Activated effector memory CD4-positive, alpha-beta T cell treated with Interleukin-2 at 50 U/mL for 16 hours (primary cell): Measurements from ENCODE around the gene CHKA.
"Not testable (repeated sequence)": the region's sequence is repeated elsewhere in the genome, so short reads cannot be mapped to it uniquely, and the experiment has no call there.

Source experiments
- DNase-seq: peaks from one replicate; pipeline ENCODE4 v3.0.0-alpha.2; 2020

Gene CHKA

DNA sequence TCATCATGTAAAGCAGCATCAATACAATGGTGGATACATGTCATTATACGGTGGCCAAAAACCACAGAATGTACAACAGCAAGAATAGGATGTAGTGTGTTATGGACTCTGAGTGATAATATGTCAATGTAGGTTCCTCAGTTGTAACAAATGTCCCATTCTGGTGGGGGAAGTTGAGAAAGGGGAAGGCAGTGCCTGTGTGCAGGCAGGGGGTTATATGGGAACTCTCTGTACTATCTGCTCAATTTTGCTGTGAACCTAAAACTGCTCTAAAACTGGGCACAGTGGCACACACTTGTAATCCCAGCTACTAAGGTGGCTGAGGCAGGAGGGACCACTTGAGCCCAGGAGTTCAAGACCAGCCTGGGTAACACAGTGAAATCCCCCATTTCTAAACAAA, 5.9 kb downstream of the CHKA start:
- no peak for DNase-seq

DNA sequence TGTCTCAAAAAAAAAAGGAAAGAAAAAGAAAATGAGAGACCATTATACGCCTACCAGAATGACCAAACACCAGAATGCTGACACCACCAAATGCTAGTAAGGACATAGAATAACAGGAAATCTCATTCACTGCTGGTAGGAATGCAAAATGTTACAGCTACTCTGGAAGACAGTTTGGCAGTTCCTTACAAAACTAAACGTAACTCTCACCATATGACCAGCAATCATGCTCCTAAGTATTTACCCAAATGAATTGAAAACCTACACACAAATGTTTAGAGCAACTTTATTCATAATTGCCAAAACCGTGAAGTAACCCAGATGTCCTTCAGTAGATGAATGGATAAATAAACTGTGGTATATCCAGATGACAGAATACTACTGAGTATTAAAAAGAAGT, 7.2 kb downstream of the CHKA start:
- no peak for DNase-seq

DNA sequence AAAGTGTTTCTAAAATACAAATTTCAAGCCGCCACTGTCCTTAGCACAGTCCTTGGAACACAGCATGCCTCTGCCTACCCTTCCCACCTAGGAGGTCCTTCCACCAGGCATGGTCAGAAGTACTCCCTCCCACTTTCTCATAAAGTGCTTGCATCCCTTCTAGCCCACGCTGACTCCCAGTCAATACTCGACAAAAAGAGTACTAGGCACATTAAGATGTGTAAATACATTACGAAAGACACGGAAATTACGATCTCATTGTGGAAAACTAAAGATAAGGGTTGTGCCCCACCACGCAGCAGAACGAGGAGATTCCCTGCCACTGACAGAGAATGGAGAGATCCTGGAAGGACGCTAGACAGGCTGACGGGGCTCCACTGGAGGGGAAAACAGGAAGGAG, 13.5 kb downstream of the CHKA start:
- no peak for DNase-seq

DNA sequence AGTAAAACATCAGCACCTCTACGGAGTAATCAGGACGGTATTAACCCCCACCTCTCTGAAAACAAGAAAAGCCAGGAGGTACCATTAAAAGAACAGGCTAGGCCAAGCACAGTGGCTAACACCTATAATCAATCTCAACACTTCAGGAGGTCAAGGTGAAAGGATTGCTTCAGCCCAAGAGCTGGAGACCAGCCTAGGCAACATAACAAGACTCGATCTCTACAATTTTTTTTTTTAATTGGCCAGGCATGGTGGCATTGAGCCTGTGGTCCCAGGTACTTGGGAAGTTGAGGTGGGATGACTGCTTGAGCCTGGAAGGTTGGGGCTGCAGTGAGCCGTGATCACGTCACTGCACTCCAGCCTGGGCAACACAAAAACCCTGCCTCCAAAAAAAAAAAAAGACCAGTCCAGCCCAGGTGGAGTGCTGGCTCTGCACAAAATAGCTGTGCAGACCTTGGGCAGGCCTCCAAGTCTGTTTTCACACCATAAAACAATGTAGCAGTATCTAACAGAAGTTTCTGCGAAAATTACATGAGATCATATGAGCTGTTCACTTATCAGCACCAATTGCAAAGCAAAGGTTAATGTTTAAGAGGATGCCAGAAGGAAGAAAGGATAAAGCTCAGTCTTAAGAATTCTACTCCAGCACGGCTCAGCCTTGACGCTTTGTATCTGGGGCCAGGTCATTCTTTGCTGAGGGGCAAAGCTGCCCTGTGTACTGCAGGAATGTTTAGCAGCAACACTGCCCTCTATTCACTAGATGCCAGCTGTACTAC, 14.8 kb downstream of the CHKA start:
- DNase-seq, result no peak

DNA sequence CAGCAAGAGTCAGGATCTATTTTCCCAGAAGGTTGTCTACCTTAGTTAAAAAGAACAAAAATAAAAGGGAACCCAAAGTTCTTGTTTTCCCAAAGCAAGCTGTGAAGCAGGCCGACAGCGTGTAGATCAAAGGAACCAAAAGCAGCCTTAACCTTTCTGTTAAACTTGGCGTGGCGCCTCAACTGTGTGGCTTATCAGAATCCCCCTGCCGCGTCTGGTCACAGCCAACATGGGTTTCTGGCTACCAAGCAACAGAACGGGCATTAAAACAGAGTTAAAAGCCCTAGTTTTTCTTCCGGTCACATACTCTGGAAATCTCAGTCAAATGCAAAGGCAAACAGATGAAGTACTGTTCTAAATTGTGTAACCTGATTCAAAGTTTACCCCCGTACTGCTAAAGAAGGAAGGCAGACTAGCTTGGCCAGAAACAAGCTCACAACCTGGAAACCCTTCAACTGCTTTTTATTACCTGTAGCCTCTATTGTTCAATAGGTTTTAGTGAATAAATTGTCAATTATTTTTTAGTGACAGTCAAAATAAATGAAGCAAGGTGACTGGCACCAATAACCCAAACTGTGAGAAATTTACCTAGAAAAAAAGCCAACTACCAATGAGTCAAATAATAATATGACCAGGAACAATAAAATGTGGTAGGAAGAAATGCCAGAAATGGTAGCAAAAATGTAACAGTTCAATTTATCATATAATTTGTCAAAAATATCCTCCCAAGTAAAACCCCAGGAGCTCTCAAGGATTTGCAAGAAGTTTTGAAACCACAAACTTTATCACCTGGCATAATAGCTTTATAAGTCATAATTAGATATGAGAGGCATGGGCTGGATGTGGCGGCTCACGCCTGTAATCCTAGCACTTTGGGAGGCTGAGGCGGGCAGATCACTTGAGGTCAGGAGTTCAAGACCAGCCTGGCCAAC, 21.4 kb downstream of the CHKA start:
- no peak for DNase-seq

DNA sequence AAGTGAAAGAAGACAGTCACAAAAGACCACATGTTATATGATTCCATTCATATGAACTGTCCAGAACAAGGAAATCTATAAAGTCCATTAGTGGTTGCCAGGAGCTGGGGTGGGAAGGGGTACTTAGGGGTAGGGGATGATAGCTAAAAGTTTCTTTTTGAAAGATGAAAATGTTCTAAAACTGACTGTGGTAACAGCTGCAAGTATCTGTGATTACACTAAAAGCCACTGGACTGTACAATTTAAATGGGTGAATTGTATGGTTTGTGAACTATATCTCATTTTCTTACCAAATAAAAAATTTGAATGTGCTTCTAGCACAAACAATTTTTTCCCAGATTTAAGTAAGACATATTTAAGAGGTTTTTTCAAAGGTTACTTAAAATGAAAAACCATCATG, 22.1 kb downstream of the CHKA start:
- DNase-seq, result no peak

DNA sequence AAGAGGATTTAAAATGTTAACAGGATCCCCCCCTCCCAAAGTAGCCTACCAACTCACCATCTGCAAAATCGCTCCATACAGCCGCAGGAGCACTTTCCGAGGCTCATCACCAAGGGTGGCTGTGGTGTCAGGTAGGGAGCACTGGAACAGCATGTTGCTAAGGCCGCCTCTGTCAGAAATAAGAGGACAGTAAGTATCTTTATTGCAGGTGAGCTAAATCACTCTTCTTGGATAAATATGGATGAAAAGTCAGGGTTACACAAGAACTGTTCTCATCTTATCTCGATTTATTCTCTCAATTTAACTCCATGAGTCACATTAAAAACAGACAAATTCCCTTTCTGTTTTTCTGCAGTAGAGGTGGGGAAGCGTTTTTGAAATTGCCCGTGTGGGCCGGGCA, 24.2 kb downstream of the CHKA start:
- DNase-seq, result no peak

DNA sequence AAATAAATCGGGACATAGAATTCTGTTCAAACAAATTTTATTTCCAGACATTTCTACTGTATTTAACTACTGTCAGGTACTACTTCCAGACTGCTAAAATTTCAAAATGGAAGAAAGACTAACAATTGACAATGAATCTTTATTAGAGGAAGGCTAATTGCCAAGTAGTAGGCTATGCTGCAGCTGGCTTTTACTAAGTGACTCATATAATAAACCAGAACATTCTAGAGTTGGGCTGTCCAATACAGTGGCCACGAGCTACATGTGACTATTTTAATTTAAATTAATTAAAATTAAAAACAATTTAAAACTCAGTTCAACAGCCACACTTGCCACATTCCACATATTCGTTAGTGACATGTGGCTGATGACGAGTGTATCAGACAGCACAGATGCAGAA, 27.6 kb downstream of the CHKA start:
- DNase-seq, result no peak

DNA sequence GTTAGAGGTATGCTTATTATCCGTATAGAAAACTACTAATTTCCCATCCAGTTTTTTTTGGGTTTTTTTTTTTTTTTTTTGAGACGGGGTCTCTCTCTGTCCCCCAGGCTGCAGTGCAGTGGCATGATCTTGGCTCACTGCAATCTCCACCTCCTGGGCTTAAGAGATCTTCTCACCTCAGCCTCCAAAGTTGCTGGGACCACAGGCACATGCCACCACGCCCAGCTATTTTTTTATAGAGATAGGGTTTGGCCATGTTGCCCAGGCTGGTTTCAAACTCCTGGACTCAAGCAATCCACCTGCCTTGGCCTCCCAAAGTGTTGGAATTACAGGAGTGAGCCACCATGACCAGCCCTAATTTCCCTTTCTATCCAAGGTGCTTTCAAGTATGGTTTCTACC, 28.2 kb downstream of the CHKA start:
- not testable (repeated sequence) for DNase-seq

DNA sequence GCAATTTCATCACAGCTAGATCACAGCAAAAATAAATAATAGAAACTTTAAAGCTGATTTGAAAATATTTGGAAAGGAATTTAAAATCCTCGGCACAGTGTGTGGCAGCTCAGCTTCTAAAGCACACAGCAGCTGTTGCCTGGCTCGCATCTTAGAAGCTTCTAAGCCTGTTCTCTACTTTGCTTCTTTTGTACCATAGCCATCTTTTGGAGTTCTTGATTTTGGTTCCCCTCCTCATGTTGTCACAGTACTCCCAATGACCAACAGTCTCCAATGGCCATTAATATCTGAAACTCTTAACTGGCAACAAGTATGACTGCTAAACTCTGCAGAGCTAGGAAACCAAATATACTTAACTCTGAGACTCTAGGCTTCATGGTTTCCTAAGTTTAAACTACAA, 28.8 kb downstream of the CHKA start:
- DNase-seq, result no peak

DNA sequence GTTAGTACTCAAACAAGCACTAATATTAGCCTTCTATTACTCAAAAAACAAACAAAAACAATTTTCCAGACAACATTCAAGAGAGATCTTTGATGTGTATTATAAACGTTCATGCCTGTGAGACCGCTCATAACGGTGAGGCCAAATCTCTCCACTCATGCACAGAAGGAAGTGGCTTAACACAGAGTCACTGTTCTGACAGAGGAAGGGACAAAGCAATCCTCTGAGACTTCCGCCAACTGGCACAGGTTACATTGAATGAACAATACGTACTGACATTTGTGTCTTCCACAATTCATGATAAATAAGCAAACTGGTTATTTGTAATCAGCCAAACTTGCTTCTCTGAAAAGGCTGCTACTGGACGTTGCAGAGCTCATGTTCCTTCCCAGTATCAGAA, 30.5 kb downstream of the CHKA start:
- DNase-seq, result no peak

DNA sequence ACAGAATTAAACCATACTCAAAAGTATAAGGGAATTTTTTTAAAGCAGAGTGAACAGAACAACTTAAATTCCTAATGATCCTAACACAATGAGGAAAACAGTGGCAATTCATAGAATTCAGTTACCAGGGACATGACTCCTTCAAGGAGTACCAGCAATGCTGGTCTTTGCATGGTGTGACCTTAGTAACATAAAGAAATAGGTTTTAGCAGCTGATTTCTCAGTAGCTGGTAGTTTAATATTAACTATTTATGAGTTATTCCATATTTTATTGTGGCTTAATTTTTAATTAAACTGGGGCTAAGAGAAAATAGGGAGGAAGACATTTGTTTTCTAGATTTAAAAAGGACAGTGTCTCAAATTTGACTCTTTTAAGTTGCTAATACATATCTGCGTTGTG, 30.9 kb downstream of the CHKA start:
- DNase-seq, result no peak

DNA sequence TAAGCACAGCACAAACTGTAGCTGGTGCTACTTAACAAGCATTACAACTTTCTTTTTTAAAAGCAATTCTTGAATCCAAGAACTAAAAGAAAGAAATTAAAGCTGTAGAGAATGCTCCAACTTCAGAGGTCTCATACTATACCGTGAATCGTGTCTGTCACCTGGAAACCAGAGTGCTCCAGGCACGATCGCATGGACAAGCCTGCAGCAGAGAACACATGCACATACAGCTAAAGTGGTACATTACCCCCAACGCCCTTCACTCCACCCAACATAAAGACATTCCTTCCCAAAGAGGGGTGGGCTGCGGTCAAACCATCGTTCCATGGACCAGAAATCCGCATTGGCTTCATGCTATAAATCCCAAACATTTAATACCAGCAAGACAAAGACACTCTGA, 31.5 kb downstream of the CHKA start:
- DNase-seq, result no peak

DNA sequence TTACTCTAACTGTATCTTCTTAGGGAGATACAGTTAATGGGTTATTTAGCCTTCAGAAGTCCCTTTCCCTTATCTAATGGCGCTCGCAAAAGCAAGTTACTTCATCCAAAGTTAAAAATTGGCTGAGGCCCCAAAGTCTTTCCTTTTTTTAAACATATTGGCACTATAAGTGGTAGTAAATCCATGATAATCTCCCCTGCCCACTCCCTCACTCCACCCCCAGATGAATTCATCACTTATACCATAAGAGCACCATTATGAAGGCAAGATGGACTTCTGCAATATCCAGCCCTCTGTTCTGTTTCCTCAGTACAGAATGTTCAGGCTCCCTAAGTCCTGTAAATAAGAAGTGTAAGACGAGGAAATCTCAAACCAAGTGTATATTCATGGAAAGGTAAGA, 37.7 kb downstream of the CHKA start:
- DNase-seq, result no peak

DNA sequence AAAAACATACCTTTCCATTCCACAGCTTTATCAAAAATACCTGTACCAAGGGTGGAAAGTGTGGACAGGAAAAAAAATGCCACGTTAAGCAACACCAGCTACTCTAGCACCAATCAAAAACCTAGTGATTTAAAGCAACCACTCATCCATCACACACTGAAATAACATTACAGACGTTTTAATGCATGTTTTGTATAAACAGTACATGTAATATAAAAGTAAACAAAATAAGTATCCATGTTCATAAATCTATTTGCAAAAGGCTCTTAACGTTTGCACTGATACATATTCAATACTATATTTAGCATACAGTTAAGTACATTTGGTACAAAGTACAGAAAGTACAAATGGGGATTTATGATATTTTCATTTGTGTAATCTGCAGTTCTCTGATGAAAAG, 38.7 kb downstream of the CHKA start:
- DNase-seq, result no peak

DNA sequence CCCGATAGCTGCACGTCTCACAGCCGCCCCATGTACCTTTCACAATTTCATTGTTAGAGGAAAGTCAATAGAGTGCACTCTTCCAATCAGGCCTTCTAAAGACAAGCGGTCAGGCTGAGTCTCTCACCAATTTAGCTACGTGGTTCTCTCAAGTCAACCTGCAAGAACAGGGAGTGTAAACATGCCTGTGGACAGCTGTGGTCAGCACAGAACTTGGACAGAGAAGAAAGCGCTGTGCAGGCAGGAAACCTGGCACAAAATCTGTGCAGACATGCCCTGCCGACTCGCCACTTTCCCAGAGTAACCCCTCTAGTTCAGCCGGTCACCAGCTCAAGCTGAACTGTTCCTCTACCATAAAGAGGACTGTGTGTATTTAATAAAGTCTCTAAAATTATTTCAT, 39.5 kb downstream of the CHKA start:
- DNase-seq, result no peak

DNA sequence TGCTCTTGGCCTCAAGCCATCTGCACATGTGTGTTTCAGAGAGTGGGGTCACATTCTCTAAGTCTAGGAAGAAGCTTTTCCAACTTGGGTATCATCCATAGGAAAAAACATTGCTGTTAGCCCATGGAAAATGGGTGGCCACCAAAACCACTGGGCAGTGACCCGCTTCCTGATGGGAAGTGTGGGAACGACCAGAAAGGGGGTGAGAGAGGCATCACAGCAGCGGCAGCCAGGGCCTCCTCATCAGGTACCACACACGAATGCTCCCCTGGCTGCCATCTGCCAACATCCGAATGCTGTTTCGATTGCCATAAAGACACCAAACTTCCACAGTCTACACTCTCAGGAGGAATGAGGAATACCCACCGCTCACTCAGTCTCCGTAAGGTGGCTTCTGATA, 40.3 kb downstream of the CHKA start:
- no peak for DNase-seq

DNA sequence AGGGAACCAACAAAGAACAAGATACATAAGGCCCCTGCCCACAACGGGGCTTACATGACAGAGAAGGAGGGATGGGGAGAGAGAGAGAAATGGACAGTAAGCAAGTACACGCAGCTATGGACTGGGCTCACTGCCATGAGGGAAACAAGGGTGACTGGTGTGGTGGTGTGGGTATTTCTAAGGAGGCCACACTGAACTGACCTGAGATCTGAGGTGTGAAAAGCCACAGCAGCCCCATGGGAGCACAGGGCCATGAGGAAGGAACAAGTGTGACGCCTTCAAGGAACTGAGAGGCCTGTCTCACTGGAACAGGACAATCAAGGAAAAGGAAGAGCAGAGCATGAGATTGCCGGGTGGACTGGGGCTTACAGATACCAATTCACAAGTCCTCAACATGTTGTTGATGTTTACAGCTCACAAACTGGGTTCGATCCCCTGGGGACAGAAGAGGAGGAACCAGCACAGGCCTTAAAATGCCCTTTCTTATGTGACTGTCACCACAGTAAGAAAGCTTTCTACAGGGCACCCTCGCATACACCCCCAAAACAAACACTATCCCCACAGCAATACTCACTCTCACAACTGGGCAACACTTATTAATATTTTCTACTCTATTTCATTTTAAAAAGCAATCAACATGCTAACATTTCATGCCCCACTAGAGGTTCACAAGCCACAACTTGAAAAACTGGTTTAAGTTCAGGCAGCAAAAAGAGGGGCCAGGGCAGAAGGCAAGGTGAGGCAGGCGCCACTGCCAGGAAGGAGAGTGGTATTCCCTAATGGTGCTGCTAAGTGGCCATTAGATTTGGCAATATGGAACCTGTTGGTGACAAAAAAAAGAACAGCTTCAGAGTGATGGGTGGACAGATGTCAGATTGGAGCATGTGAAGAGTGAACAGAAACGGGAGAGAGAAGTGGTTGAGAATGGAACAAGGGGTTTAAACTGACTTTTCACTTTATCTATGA, 43.3 kb downstream of the CHKA start:
- DNase-seq, result no peak

DNA sequence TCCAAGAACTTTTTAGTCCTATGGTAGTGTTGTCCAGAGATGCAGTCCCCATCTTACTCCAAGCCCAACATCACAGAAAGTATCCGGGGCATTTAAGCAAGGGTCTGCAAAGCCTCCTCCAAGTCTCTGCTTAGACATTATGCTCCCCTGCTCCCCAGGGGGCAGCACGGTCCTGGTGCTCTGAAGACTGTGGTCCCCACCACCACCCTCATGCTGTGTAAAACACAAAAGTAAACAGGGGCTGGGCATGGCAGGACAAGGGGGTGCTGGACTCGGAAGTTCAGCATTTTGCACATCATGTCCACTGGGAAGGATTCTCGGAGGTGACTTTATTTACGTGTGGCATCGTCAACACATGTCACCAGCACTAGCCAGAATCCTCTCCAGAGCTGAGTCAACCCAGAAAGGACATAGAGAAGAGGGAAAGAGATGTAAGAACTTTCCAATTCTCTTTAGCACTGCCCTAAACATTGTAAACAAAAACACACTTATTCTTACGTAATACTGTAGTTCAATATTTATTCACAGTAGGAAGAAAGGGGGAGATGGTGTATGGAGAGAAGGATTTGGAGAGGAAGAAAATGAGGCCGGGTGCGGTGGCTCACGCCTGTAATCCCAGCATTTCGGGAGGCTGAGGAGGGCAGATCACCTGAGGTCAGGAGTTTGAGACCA, 44.7 kb downstream of the CHKA start:
- DNase-seq, result no peak

DNA sequence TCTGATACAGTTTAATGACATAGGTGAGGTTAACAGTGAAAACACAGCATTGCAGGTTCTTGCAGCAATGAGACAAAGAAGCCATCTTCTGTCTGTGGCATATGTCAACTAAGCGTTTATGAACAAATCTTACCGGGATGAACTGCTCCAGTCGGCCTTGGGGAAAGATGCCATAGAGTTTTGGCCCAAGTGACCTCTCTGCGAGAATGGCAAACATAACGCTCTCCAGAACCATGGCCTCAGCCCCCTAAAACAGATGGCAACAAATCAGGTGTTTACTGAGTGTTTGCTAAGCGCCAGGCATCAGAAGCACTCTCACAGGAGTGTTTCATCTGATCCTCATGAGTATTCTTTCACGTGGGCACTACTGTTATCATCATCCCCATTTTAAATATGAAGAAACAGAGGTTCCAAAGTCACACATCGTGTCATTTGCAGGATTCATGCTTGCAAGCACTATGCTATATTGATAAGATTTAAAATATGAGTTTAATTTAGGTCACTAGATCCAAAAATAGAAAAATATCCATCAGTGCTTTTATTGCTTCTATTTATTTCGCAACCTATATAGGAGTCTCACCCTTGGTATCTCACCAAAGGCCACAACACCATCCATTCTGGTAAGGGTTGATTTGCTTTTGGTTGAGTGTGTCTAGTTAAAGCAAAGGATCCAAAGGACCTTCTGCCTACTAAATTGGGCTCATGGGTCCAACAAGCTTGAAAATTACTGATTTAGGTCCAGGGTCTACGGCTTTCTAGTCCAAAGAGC, 46.4 kb downstream of the CHKA start:
- no peak for DNase-seq

DNA sequence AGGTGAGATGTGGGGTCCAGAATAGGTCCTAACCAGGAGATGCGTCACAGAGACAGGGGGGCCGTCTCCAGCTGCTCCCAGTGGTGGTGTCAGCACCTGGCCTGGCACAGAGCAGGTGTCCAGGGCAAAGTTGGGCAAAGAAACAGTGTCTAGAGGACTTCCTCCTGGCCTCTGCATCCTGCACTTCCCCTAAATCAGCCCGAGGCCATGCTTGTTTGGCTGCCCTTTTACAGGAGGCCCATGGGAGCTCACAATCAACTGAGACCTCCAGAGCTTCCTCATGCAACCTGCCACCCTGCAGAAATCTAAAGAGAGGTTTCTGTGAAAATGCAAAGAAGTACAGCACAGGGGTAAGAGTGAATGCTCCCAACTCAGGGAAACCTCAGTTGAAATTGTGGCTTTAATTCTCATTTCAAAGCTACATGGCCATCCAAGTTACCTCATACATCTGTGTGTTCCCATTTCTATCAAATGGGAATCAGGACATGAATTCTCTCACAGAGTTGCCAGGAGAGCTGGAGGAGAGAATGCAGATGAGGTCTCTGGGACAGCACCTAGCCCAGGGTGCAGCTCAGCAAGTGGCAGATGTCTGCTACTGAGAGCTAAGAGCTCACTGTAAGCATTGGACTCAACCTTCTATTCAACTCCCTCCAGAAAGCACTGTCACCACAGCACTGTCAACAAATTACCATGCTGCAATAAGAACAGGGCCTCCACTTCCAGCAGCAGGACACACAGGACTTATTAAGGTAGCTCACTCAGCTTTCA, 49.7 kb downstream of the CHKA start:
- no peak for DNase-seq
